Uterus (tissue), 4 donors: ENCODE measurements around the gene SDC1. TPM values are rescaled to one million over a fixed set of nuclear protein-coding genes. Genes with fewer than 3 reads are reported as not detected.

Experiments used
- DNase-seq, 2 donors: peaks; one replicate each; pipeline ENCODE4 v3.0.0-alpha.2; 2019 to 2020
- H3K27ac ChIP-seq, 2 donors: fragments of 200-600 bp; sonication (generic); 1 replicate in 1 of 2; 2 replicates in 1 of 2; pipeline ENCODE4 v1.5.1; 2016 to 2018
- H3K27me3 ChIP-seq, 2 donors: fragments of 200-600 bp; sonication (generic); one replicate each; pipeline ENCODE4 v1.5.1; 2018 to 2019; ENCODE audit warnings: control low read depth in 1 of 2
- H3K36me3 ChIP-seq, 2 donors: fragments of 200-600 bp; sonication (generic); one replicate each; pipeline ENCODE4 v1.5.1; 2019; ENCODE audit warnings: control low read depth in 1 of 2
- H3K4me1 ChIP-seq, 2 donors: fragments of 200-600 bp; sonication (generic); one replicate each; pipeline ENCODE4 v1.5.1; 2018 to 2019; ENCODE audit warnings: control low read depth in 1 of 2
- H3K4me3 ChIP-seq, 2 donors: fragments of 200-600 bp; sonication (generic); 1 replicate in 1 of 2; 2 replicates in 1 of 2; pipeline ENCODE4 v1.5.1; 2018 to 2019; ENCODE audit warnings: mild to moderate bottlenecking in 1 of 2
- H3K9me3 ChIP-seq, 2 donors: fragments of 200-600 bp; sonication (generic); one replicate each; pipeline ENCODE4 v1.5.1; 2019; ENCODE audit warnings: control low read depth in 1 of 2
- CTCF ChIP-seq, 4 experiments: fragments of 200-600 bp in 2 of 4; fragments of 450-650 bp in 2 of 4; sonication (generic) in 2 of 4; IDR thresholded peaks; one replicate each; pipeline ENCODE4 v1.5.1; 2016 to 2019; ENCODE audit warnings: antibody characterized with exemption in 4 of 4, mild to moderate bottlenecking in 2 of 4, moderate library complexity in 1 of 4
- POLR2A ChIP-seq, 2 donors: fragments of 450-650 bp; IDR thresholded peaks; one replicate each; pipeline ENCODE4 v1.6.1; 2016; ENCODE audit warnings: antibody characterized with exemption in 2 of 2, mild to moderate bottlenecking in 1 of 2, moderate library complexity in 1 of 2
- intact Hi-C: fragments of 100-400 bp; cut with DNase I; formaldehyde crosslinking; loops from one replicate; pipeline ENCODE4 v1.15.1; 2023; ENCODE audit warnings: low total_unique reads
- total RNA-seq, 4 donors: library from RNA; depleted of rRNA in 3 of 4; stranded (reverse); fragments of >200 nt in 3 of 4; gene quantifications; one replicate each; pipeline versions ENCODE4 v1.1.0 to v1.2.4, GENCODE V29; 2014 to 2023
- donor health status: DM: yes; HTN: yes; CAD: no.

The SDC1 gene
- total RNA-seq, 4 donors from 2014 or later: 0.29 to 30.1 (median 3.0) TPM; not detected in 1

GRCh38 chr2:20215183-20216040 lies 9.5 kb downstream of the SDC1 start:
- intact Hi-C loops: no loop called here
- DNase-seq: no peak
- H3K36me3 ChIP-seq: no peaks in the 10 kb centered on the region
- no peak overlapping the region for H3K27ac ChIP-seq
- H3K27me3 ChIP-seq: no peaks in the 10 kb centered on the region
- H3K9me3 ChIP-seq: no peaks in the 10 kb centered on the region
- TF ChIP-seq POLR2A (IDR thresholded peaks at IDR 0.05): no peak
- no peak overlapping the region for H3K4me3 ChIP-seq
- no peaks in the 10 kb centered on the region for H3K4me1 ChIP-seq

- no peaks in the 10 kb centered on the region for H3K4me1 ChIP-seq
- DNase-seq: no peak
- no peak for TF ChIP-seq CTCF (IDR thresholded peaks at IDR 0.05)
- TF ChIP-seq POLR2A (IDR thresholded peaks at IDR 0.05): no peak
- intact Hi-C loops: no loop called here
- H3K4me3 ChIP-seq: no peak overlapping the region
- H3K9me3 ChIP-seq: no peaks in the 10 kb centered on the region
- H3K27ac ChIP-seq: no peak overlapping the region
- H3K27me3 ChIP-seq: no peaks in the 10 kb centered on the region
- H3K36me3 ChIP-seq: no peaks in the 10 kb centered on the region
Observed at GRCh38 chr2:20214566-20215182, 10.3 kb downstream of the SDC1 start.

- no peak for DNase-seq
- no peak overlapping the region for H3K4me3 ChIP-seq
- no peak overlapping the region for H3K27ac ChIP-seq
- H3K27me3 ChIP-seq: no peaks in the 10 kb centered on the region
- no peaks in the 10 kb centered on the region for H3K4me1 ChIP-seq
- H3K36me3 ChIP-seq: no peaks in the 10 kb centered on the region
- H3K9me3 ChIP-seq: no peaks in the 10 kb centered on the region
- intact Hi-C loops: no loop called here
- TF ChIP-seq CTCF (IDR thresholded peaks at IDR 0.05) (no peak), POLR2A (IDR thresholded peaks at IDR 0.05) (no peak)
Observed at GRCh38 chr2:20213651-20214565, 11.0 kb downstream of the SDC1 start.

GRCh38 chr2:20212871-20213503 lies 11.9 kb downstream of the SDC1 start:
- Histone ChIP-seq H3K4me1 (no peaks in the 10 kb centered on the region), H3K36me3 (no peaks in the 10 kb centered on the region), H3K4me3 (no peak overlapping the region), H3K9me3 (no peaks in the 10 kb centered on the region), H3K27ac (no peak overlapping the region), H3K27me3 (no peaks in the 10 kb centered on the region)
- DNase-seq: no peak
- intact Hi-C loops: no loop called here
- TF ChIP-seq CTCF (IDR thresholded peaks at IDR 0.05) (no peak), POLR2A (IDR thresholded peaks at IDR 0.05) (no peak)

- Histone ChIP-seq H3K36me3 (no peaks in the 10 kb centered on the region), H3K9me3 (no peaks in the 10 kb centered on the region), H3K27ac (no peak overlapping the region), H3K27me3 (no peaks in the 10 kb centered on the region), H3K4me1 (no peaks in the 10 kb centered on the region), H3K4me3 (no peak overlapping the region)
- DNase-seq: no peak
- intact Hi-C loops: no loop called here
- TF ChIP-seq CTCF (IDR thresholded peaks at IDR 0.05) (no peak), POLR2A (IDR thresholded peaks at IDR 0.05) (no peak)
Observed at GRCh38 chr2:20212459-20212870, 12.5 kb downstream of the SDC1 start.
